ENCODE data around the gene CD209.
"Not testable (repeated sequence)": the region's sequence is repeated elsewhere in the genome, so short reads cannot be mapped to it uniquely, and the experiment has no call there.

DNA sequence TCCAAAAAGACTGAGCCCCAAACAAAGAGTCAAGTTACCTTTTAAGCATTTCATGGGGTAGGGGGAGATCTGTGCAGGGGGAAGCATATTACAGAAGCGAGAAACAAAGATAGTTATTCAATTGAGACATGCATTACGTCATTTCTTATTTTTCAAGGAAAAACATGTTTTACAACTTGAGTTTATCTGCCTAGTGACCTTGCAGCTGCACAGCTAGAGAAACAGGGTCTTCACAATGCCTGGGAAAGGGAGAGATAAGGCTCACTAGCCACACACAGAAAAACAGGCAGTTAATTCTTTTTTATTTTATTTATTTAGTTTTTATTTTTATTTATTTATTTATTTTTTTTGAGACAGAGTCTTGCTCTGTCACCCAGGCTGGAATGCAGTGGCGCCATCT, 16.8 kb upstream of the CD209 start:
- TF ChIP-seq, protein P1, sequence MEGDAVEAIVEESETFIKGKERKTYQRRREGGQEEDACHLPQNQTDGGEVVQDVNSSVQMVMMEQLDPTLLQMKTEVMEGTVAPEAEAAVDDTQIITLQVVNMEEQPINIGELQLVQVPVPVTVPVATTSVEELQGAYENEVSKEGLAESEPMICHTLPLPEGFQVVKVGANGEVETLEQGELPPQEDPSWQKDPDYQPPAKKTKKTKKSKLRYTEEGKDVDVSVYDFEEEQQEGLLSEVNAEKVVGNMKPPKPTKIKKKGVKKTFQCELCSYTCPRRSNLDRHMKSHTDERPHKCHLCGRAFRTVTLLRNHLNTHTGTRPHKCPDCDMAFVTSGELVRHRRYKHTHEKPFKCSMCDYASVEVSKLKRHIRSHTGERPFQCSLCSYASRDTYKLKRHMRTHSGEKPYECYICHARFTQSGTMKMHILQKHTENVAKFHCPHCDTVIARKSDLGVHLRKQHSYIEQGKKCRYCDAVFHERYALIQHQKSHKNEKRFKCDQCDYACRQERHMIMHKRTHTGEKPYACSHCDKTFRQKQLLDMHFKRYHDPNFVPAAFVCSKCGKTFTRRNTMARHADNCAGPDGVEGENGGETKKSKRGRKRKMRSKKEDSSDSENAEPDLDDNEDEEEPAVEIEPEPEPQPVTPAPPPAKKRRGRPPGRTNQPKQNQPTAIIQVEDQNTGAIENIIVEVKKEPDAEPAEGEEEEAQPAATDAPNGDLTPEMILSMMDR (conservative IDR thresholded peaks at IDR 0.05; ENCODE audit: low read depth, low read length), result not testable (repeated sequence)
- not testable (repeated sequence) for TF ChIP-seq EZH2 (IDR thresholded peaks at IDR 0.05; ENCODE audit: borderline replicate concordance, low read depth, low read length, poor library complexity, severe bottlenecking)

Measured in A673 (cell line).